Measurements from ENCODE around the gene KCNK18.

The KCNK18 gene

GRCh38 chr10:117237401-117237991 lies 40.2 kb downstream of the KCNK18 start:
- no peak overlapping the region for H3K4me3 ChIP-seq (replicated peaks; ENCODE audit: low read depth, low read length)
- DNase-seq (ENCODE audit: low read depth), result no peak
- TF ChIP-seq, protein P1, sequence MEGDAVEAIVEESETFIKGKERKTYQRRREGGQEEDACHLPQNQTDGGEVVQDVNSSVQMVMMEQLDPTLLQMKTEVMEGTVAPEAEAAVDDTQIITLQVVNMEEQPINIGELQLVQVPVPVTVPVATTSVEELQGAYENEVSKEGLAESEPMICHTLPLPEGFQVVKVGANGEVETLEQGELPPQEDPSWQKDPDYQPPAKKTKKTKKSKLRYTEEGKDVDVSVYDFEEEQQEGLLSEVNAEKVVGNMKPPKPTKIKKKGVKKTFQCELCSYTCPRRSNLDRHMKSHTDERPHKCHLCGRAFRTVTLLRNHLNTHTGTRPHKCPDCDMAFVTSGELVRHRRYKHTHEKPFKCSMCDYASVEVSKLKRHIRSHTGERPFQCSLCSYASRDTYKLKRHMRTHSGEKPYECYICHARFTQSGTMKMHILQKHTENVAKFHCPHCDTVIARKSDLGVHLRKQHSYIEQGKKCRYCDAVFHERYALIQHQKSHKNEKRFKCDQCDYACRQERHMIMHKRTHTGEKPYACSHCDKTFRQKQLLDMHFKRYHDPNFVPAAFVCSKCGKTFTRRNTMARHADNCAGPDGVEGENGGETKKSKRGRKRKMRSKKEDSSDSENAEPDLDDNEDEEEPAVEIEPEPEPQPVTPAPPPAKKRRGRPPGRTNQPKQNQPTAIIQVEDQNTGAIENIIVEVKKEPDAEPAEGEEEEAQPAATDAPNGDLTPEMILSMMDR (IDR thresholded peaks at IDR 0.05; ENCODE audit: low read length, missing control alignments), result no peak

DNA sequence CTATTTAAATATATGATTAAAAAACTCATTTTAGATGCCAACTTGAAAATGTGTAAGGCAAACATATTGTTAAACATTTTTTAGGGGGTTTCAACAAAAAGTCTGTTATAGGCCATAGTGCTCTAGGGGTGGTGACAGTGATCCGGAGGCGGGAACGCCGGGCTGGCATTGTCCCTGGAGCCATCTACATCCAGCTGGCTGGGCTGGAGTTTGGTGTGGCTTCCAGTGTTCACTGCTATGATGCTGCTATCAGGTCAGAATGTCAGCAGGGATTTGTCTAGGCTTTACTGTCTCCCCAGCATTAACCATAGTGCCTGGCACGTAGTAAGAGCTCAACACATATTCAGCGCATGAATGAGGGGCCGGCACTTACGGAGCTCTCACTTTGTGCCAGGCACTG lies 41.8 kb downstream of the KCNK18 start:
- TF ChIP-seq, protein P1 (IDR thresholded peaks at IDR 0.05; ENCODE audit: low read length, missing control alignments), result no peak
- H3K4me3 ChIP-seq (replicated peaks; ENCODE audit: low read depth, low read length), result no peak overlapping the region
- DNase-seq (ENCODE audit: low read depth), result no peak

DNA sequence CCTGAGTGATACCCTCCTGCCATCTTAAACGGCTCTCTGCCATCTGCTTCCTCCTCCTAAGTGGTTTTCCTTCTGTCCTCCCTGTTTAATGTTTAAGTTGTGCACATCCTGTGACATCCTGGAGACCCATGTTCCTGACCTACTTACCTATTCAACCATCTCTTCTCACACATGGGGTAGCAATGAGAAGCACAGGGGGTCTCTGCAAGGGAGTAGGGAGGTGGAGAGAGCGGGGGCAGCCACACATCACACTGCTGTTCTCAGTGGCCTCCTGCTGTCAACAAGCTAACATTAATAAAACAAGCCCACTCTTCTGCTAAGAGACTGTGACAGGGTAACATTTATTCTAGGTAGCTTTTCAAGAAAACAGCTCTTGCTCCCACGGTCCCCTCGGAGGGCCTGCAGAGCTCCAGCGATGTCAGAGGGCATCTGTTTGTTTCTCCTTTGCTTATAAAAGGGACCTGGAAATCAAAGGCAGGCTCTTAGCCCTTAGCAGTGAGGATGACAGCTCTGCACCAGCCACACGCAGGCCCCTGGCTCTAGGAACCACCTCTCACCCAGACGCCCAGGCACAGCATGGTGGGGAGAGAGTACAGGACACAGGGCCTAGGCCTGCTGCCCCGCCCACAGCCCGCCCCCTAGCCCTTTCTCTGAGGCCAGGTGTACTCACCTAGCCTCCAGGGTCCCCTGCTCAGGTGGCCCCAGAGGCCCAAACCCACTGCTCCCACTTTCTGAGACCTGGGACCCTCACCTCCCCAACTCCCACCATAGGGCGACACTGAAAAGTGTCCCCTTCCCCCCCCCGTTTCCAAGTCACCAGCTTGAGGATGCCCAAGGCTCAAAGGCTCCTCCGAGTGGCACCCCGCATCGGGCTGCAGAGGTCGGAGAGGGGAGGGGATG lies 42.7 kb downstream of the KCNK18 start:
- no peak for DNase-seq (ENCODE audit: low read depth)
- TF ChIP-seq, protein P1 (IDR thresholded peaks at IDR 0.05; ENCODE audit: low read length, missing control alignments), result no peak
- no peak overlapping the region for H3K4me3 ChIP-seq (replicated peaks; ENCODE audit: low read depth, low read length)

GRCh38 chr10:117240621-117241529 lies 43.6 kb downstream of the KCNK18 start, which contains the start of gene SLC18A2:
SLC18A2 (plus strand) TSS chr10:117241114; CDS start chr10:117241694, 580 bp downstream.
- TF ChIP-seq, protein P1 (IDR thresholded peaks at IDR 0.05; ENCODE audit: low read length, missing control alignments), result no peak
- no peak for DNase-seq (ENCODE audit: low read depth)
- no peak within 1 kb of the TSS for H3K4me3 ChIP-seq (replicated peaks; ENCODE audit: low read depth, low read length)

- TF ChIP-seq, protein P1 (IDR thresholded peaks at IDR 0.05; ENCODE audit: low read length, missing control alignments), result no peak
- H3K4me3 ChIP-seq (replicated peaks; ENCODE audit: low read depth, low read length), result no peak overlapping the region
- no peak for DNase-seq (ENCODE audit: low read depth)
Measured at GRCh38 chr10:117241541-117242462, 44.5 kb downstream of the KCNK18 start.

DNA sequence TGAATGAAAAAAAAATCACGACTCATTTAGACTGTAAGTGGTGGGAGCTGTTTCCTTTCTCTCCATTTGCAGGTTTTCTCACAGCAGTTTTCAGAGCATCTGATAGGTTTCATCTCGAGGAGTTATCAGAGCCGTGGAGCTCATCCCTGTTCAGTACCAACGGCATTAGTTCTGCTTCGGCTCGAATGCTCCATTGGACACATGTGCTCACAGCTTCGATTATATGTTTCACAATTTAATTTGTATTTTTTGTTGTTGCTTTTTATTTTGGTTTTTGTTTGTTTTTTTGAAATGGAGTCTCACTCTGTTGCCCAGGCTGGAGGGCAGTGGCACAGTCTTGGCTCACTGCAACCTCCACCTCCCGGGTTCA lies 45.2 kb downstream of the KCNK18 start:
- TF ChIP-seq, protein P1 (IDR thresholded peaks at IDR 0.05; ENCODE audit: low read length, missing control alignments), result no peak
- no peak for DNase-seq (ENCODE audit: low read depth)
- H3K4me3 ChIP-seq (replicated peaks; ENCODE audit: low read depth, low read length), result no peak overlapping the region

Data from fibroblast of pulmonary artery (primary cell).